ENCODE results near the gene TENM3.

Gene TENM3

DNA sequence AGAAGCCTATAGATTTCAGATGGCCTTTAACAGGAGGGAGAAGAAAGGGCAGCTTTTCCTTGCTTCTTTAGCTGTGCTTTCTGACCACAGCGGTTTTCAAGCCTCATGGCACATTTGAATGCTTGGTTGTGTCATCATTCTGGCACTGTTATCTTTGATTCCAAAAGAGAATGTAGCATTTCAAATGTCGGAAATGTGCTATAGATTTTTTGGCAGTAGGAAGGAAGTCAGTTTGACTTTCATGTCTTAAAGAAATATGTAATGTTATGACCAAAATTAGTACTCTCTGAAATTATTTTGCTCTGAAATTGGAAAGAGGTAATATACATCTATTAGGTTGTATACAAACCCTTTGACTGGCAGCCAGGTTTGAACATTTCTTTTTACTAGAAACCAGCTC lies 171.9 kb downstream of the TENM3 start:
- no peak for DNase-seq

- DNase-seq: no peak
Observed at GRCh38 chr4:182416067-182416466, 172.9 kb downstream of the TENM3 start.

DNA sequence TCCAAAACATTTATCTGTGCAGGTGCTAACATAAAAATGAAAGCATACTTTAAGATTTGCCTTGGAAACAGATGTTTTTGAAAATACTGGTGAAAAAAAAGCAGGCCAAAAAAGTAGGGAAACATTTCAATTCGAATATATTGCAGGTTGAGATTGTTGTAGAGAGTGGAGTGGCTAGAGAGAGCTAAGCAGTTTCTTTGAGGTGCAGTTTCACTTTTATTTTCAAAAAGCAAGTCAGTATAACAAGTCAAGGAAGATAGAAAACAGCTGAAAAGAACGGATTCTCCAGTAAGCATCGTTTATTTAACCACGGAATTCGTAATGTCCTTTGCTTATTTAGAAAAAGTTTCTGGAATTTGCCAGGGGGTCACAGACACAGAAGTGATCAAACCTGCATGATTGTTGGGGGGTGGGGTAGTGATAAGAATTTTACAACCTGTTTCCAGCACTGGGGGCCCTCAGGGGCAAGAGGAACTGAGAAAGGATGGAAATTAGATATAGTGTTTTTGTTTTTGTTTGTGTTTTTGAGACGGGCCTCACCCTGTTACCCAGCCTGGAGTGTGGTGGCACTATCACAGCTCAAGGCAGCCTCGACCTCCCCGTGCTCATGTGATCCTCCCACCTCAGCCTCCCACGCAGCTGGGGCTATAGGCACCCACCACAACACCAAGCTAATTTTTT lies 175.0 kb downstream of the TENM3 start:
- DNase-seq: no peak

DNA sequence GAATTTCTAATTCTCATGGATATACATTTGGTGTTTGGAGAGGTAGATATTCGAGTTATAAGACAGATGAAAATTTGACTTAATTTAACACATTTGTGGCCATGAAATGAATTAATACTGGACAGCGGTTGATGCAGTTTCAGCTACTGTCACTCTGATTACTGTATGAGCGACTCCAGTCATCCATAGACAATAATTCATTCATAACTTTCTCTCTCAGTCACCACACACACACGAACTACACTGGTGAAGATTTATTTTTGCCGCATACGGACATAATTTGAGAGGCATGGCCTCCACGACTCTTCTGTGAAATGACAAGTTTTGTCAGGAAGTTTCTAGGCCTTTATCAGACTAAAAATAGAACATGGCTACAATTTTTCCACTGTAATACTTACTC lies 177.0 kb downstream of the TENM3 start:
- DNase-seq: no peak

DNA sequence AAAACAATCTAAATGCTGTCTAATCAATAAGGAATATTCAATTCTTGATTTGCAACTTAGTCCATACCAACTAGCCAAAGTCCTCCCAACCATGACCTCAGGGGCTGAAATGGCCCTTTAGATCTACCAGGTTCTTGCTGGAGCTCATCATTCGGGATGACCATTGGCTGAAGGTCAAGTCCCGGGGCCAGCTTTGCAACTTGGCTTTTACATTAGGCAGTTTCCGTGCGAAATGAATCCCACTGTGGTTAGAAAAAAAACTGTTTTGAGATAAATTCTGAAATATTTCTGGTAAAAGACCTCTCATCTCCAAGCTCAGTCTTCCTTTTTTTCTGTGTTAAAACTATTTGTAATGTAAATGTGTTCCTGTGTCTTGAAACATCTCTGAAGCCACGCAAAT lies 178.6 kb downstream of the TENM3 start:
- no peak for DNase-seq

DNA sequence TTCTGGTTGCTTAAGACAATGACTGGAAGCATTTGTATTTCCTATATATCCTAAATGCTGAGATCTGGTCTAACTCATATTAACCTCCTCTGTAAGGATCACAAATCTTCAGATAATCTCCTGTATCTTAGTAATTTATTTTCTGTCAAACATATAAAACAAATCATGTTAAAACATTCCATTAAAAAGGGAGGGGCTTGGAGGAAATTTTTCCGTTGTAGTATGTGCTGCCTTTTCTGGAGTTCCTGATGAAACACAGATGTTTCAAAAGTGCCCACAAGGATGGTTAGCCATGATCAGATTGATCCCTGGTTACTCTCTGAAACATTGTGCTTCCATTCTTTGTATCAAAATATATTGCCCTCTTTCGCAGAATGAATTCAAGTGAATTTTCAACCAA lies 182.1 kb downstream of the TENM3 start:
- DNase-seq: no peak

DNA sequence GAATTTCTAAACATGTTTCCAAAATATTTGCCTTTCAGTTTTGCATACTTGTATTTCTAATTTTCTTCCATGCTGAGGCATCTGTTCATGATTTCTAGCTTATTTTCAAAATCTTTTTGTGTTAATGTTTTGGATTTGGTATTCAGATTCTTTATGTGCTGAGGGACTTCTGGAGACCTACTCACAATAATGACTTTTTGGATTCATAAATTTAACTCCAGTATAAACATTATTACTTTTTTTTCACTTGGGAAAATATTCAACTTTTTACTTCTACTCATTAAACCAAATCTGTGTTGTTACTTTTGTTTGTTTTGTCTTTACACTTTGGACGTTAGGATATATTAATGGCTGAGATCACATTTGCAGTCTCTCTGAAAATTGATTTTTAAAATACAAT lies 183.7 kb downstream of the TENM3 start:
- DNase-seq: no peak

DNA sequence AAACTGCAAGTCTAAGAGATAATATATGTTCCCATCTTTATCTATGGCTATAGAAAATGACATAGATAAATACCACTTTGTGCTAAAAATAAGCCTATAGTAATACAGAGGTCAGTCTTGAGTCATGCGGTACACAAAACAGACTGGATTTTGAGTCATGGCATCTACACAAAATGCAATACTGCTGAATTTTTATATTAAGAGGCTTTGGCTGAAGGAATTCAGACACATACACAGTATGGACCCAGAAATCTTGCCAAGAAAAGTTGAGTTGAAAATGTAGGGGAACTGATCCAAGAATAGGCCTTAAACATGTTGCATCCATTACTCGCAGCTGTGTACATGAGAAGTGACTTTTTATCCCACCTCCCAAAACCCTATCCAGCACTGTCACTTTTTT lies 184.4 kb downstream of the TENM3 start:
- DNase-seq: no peak

DNA sequence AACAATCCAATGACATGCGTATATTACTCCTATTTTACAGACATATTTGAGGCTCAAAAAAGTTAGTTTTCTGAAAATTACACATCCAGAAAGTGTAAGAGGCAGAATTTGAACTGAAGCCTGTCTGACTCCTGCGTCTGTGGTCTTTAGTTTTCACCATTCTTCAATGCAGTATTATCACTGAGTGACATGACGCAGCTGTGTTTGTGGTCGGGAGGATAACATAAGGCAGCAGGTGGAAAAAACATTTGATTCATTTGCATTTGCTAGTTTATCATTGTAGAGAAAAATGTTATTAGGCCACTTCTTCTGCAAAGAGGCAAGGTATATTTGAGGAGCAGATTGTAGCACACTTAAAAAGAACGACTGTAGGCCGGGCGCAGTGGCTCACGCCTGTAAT lies 186.7 kb downstream of the TENM3 start:
- no peak for DNase-seq

DNA sequence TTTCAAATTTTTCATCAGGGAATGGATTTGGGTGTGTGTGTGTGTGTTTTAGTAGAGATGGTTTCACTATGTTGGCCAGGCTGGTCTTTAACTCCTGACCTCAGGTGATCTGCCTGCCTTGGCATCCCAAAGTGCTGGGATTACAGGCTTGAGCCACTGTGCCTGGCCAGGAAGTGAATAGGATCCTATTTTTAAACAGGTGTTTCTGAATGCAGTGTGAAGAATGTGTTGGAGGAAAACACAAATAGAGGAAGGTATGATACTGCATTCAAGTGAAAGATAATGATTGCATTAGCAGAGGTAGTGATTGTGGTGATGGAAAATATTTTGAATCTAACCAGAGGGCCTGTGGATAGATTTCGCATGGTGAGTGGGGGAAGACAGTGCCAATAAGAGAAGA lies 189.6 kb downstream of the TENM3 start:
- DNase-seq: no peak

GRCh38 chr4:182434720-182435119 lies 191.5 kb downstream of the TENM3 start:
- DNase-seq: no peak

- no peak for DNase-seq
Observed at GRCh38 chr4:182435401-182435800, 192.2 kb downstream of the TENM3 start.

DNA sequence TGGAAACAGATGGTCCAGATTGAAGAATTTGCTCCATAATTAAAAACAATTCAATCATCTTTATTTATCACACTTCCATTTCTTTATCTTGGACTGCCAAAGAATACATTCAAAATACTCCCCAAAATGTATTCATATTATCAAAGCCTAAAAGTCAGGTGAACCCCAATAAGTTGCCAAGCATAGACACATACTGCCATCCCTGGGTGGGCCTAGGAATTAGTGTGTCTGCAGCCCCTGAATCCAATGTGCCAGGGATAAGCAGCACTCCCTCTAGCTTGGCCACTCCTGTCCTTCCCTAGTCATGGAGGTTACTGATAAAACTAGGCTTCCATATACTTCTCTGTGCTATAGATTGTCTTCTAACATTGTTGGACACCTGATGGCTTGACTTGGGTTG lies 199.9 kb downstream of the TENM3 start:
- DNase-seq: no peak

DNA sequence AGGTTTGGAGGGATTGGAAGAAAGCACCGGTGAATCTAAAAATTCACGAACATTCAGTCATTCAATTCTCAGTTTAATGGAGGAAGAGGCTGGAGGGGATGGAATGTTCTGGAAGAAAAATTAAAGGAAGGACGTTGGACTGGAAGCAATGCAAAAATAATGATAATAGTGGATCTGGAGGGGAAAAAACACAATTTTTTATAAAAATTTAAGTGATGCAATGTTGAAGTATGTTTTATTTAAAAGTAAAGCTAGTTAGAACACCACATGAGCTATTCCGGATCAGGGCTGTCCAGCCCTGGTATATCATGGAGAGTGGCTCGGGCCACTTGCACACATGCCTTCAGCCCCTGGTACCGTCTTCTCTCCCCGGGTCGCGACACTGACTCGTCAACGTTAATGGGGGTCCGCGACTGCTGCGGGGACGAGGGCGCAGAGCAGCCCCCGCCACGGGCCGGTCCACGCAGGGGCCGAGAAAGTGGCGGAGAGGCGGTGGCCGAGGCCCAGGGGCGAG lies 204.6 kb downstream of the TENM3 start:
- no peak for DNase-seq

DNA sequence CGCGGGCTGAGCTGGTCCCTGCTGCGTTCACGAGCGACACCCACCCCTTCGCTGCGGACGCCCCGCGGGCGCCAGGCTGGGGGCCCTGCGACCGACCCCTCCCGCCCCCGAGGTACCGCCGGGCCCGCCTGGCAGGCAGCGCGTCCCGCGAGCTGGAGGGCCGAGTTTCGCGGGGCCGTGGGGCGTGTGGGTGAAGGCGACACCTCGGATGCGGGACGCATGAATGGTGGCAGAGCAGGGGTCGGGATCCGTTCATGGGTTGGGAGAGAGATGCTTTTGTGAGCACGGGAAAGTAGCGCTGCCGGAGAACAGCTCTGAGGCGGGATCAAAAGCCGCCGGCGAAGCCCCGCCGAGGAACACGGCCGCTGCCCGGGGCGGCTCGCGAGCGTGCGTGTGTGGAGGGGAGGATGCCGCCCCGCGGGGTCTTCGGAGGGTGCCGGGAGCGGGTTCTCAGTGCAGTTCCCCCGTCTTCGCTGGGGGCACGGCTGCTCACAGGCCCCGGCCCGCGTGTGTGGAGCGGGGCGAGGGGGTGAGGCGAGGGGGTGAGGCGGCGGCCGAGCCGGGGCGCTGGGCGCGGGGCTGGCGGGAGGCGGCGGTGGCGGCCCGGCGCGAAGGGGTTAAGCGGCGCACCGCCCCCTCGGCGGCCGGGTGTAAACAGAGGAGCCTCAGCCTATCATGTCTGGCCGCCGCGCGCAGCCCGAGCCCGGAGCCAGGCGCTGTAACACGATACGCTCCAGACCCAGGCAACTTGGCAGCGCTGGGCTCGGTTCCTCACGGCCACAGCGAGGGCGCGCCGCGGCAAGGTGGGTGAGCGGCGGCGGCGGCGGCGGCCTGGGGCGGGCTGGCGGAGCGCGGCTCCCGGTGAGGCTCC lies 205.3 kb downstream of the TENM3 start:
- DNase-seq: peak; percentile 79

DNA sequence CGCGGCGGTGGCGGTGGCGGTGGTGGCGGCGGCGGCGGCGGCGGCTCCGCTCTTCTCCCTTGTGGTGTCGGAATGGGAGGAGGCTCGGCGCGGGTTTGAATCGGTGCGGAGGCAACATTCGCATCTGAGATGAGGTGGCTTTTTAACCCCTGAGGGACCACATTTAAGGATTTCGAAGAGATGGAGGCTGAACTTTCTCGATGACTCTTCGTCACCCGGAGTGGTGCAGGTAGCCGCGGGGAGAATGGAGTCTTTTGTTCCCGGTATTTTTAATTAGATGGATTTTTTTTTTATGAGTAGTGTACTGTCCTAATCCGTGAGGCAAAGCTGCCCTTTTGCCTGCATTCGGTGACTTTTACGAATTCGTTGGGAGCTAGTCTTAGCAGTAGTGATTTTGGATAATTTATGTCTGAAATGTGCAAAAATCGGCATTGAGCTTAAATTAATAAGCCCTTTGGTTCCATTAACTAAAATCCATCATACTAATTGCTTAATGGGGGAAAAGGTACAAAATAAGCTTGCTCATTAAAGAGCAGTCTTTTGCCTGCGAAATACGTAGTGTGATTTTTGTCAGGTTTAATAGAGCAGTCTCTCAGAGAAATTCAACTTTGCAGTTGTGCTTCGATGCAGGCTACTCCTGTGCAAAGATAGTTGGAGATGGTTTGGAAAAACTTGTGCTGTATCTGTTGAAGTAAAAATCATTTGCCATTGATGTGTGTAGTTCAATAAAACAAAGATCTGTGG lies 206.2 kb downstream of the TENM3 start:
- no peak for DNase-seq

- DNase-seq: no peak
Observed at GRCh38 chr4:182449930-182450439, 206.8 kb downstream of the TENM3 start.

GRCh38 chr4:182451441-182451840 lies 208.2 kb downstream of the TENM3 start:
- DNase-seq: no peak

GRCh38 chr4:182453830-182454229 lies 210.6 kb downstream of the TENM3 start:
- no peak for DNase-seq

GRCh38 chr4:182454440-182455013 lies 211.3 kb downstream of the TENM3 start:
- DNase-seq: no peak

- DNase-seq: no peak
Observed at GRCh38 chr4:182465114-182465513, 221.9 kb downstream of the TENM3 start.

DNA sequence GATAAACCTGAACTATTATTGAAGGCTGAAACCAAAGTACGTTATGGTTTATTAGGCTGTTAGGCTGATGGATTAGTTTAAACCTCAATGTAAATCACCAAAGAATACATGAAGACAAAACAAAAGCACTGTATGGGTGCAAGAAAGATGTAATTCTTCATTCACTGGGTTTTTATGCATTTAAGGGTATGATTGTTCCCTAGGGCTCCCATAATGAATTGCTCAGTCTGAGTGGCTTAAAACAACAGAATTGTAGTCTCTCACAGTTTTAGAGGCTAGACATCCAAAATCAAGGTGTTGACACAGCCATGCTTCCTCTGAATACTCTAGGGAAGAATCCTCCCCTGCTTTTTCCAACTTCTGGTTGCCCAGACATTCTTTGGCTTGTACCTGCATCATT lies 222.8 kb downstream of the TENM3 start:
- no peak for DNase-seq

DNA sequence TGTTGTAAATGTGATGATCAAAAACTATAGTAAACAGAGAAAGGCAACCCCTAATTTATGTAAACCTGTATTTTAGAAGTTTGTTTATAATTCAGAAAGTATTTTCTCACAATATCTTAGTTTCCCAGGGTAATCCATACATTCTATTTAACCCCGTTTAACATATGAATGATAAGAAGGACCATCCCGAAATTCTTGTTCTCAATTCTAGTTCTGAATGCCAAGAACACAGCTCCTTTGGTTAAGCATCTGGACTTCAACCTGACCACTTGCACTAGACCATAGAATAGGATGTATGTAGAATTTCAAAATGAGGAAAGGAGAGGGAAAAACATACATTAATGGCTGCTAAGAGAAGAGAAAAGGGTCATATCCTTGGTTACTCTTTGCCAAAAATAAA lies 227.0 kb downstream of the TENM3 start:
- no peak for DNase-seq
